ENCODE results near the gene PRDM16. TPM values are rescaled to one million over a fixed set of nuclear protein-coding genes. Genes with fewer than 3 reads are reported as not detected.

PRDM16 gene
- total and polyA plus RNA-seq, 2 of the 13 experiments (the other 11 are each of a cell fraction or from before 2014, with no cell fraction given), result 0.15 to 0.81 TPM

GRCh38 chr1:3170561-3171453, 101.8 kb downstream of the PRDM16 start (continued):
- TF ChIP-seq ZUFSP (CRISPR knock-in tag; IDR thresholded peaks at IDR 0.05; ENCODE audit: borderline replicate concordance), result no peak
- no peak for TF ChIP-seq ZEB1 (IDR thresholded peaks at IDR 0.05; ENCODE audit: insufficient replicate concordance, low read depth)
- peak; percentile 44; the same call in 1 of the 2 replicates for TF ChIP-seq SALL2 (CRISPR knock-in tag; IDR thresholded peaks at IDR 0.05)
- no peak for TF ChIP-seq KLF13 (CRISPR knock-in tag; IDR thresholded peaks at IDR 0.05)
- TF ChIP-seq NFKBIZ (CRISPR knock-in tag; IDR thresholded peaks at IDR 0.05), result no peak
- no peak for TF ChIP-seq NFE2 (CRISPR knock-in tag; IDR thresholded peaks at IDR 0.05)
- no peak for TF ChIP-seq ZMYM4 (CRISPR knock-in tag; IDR thresholded peaks at IDR 0.05)
- TF ChIP-seq U2AF1 (optimal IDR thresholded peaks at IDR 0.05; ENCODE audit: low read depth, low read length), result no peak
- no peak for TF ChIP-seq EZH2 (conservative IDR thresholded peaks at IDR 0.05; ENCODE audit: low read depth, low read length)
- TF ChIP-seq KLF15 (CRISPR knock-in tag; IDR thresholded peaks at IDR 0.05; ENCODE audit: borderline replicate concordance), result no peak
- no peak for TF ChIP-seq PRDM10 (CRISPR knock-in tag; IDR thresholded peaks at IDR 0.05; ENCODE audit: low read depth)
- no peak for TF ChIP-seq ZXDC (CRISPR knock-in tag; IDR thresholded peaks at IDR 0.05)
- no peak for TF ChIP-seq GZF1 (CRISPR knock-in tag; IDR thresholded peaks at IDR 0.05)
- 0 out of 2 replicates have a peak, but pooled peaks have one; percentile 21 for TF ChIP-seq MXD3 (CRISPR knock-in tag; IDR thresholded peaks at IDR 0.05)
- TF ChIP-seq ZNF703 (CRISPR knock-in tag; IDR thresholded peaks at IDR 0.05; ENCODE audit: borderline replicate concordance), result no peak
- 0 out of 2 replicates have a peak, but pooled peaks have one; percentile 58 for TF ChIP-seq ZNF430 (CRISPR knock-in tag; IDR thresholded peaks at IDR 0.05)
